Ectodermal cell (in vitro differentiated cells): Measurements from ENCODE around the gene TOP1.

Source experiments
- H3K27ac ChIP-seq: 2 replicates; pipeline ENCODE4 v1.7.0; 2013; ENCODE audit warnings: mild to moderate bottlenecking, low read depth, low read length; ENCODE audit not compliant: insufficient read depth, poor library complexity, severe bottlenecking
- H3K27me3 ChIP-seq: 2 replicates; pipeline ENCODE4 v1.7.0; 2013; ENCODE audit warnings: mild to moderate bottlenecking, low read length; ENCODE audit not compliant: insufficient read depth, control insufficient read depth, poor library complexity, severe bottlenecking
- H3K36me3 ChIP-seq: one replicate; pipeline ENCODE4 v1.7.0; 2013; ENCODE audit warnings: low read length; ENCODE audit not compliant: control insufficient read depth, insufficient read depth
- H3K4me1 ChIP-seq: one replicate; pipeline ENCODE4 v1.7.0; 2013; ENCODE audit warnings: low read length; ENCODE audit not compliant: control insufficient read depth, insufficient read depth
- H3K4me3 ChIP-seq: 2 replicates; pipeline ENCODE4 v1.7.0; 2013; ENCODE audit warnings: low read depth, low read length, control low read depth; ENCODE audit not compliant: insufficient read depth
- H3K9me3 ChIP-seq: 2 replicates; pipeline ENCODE4 v1.7.0; 2013; ENCODE audit warnings: mild to moderate bottlenecking, low read length, moderate library complexity; ENCODE audit not compliant: control insufficient read depth
- WGBS, 2 experiments: methylation state at CpG; one replicate each; pipeline ENCODE4 v1.1.7; 2013; ENCODE audit warnings: missing lambda C conversion rate in 2 of 2; 5-methylcytosine and 5-hydroxymethylcytosine counted together

TOP1 gene

GRCh38 chr20:41143354-41143753, 114.7 kb downstream of the TOP1 start:
- 92 to 93% methylated on average over 2 of the region's 2 CpGs for WGBS, 2 experiments
- Histone ChIP-seq H3K36me3 (no peaks in the 10 kb centered on the region), H3K4me1 (peaks cover 38% of the 10 kb centered on the region), H3K27me3 (no peaks in the 10 kb centered on the region), H3K27ac (no peak overlapping the region), H3K9me3 (no peaks in the 10 kb centered on the region), H3K4me3 (no peak overlapping the region)

- H3K27ac ChIP-seq: no peak overlapping the region
- peaks cover 21% of the 10 kb centered on the region for H3K4me1 ChIP-seq
- no peaks in the 10 kb centered on the region for H3K36me3 ChIP-seq
- 97% methylated on average over 2 of the region's 2 CpGs for WGBS, 2 experiments
- H3K27me3 ChIP-seq: no peaks in the 10 kb centered on the region
- no peak overlapping the region for H3K4me3 ChIP-seq
- no peaks in the 10 kb centered on the region for H3K9me3 ChIP-seq
These were observed 116.7 kb downstream of the TOP1 start for GRCh38 chr20:41145317-41145716.

- WGBS, 2 experiments: 95 to 96% methylated on average over 12 of the region's 12 CpGs
- no peaks in the 10 kb centered on the region for H3K27me3 ChIP-seq
- no peak overlapping the region for H3K4me3 ChIP-seq
- H3K27ac ChIP-seq: no peak overlapping the region
- H3K36me3 ChIP-seq: no peaks in the 10 kb centered on the region
- H3K9me3 ChIP-seq: no peaks in the 10 kb centered on the region
- H3K4me1 ChIP-seq: peaks cover 14% of the 10 kb centered on the region
These were observed 117.4 kb downstream of the TOP1 start for GRCh38 chr20:41145821-41146620.

- H3K36me3 ChIP-seq: no peaks in the 10 kb centered on the region
These were observed 119.2 kb downstream of the TOP1 start for GRCh38 chr20:41147767-41148191.

GRCh38 chr20:41148942-41149341, 120.3 kb downstream of the TOP1 start:
- H3K4me3 ChIP-seq: no peak overlapping the region
- H3K27me3 ChIP-seq: no peaks in the 10 kb centered on the region
- WGBS, 2 experiments: 92 to 93% methylated on average over 4 to 5 of the region's 5 CpGs
- no peaks in the 10 kb centered on the region for H3K4me1 ChIP-seq
- no peaks in the 10 kb centered on the region for H3K9me3 ChIP-seq
- H3K36me3 ChIP-seq: no peaks in the 10 kb centered on the region
- H3K27ac ChIP-seq: no peak overlapping the region

More at GRCh38 chr20:41147767-41148191, 119.2 kb downstream of the TOP1 start:
- Histone ChIP-seq H3K27me3 (no peaks in the 10 kb centered on the region), H3K4me3 (no peak overlapping the region), H3K27ac (no peak overlapping the region), H3K4me1 (no peaks in the 10 kb centered on the region), H3K9me3 (no peaks in the 10 kb centered on the region)
- 91 to 92% methylated on average over 8 of the region's 8 CpGs for WGBS, 2 experiments

- H3K27me3 ChIP-seq: no peaks in the 10 kb centered on the region
- no peak overlapping the region for H3K27ac ChIP-seq
- H3K36me3 ChIP-seq: no peaks in the 10 kb centered on the region
- H3K4me3 ChIP-seq: no peak overlapping the region
- 92 to 93% methylated on average over 3 of the region's 3 CpGs for WGBS, 2 experiments
- no peaks in the 10 kb centered on the region for H3K9me3 ChIP-seq
- H3K4me1 ChIP-seq: peaks cover 7% of the 10 kb centered on the region
These were observed 122.0 kb downstream of the TOP1 start for GRCh38 chr20:41150664-41151063.

- Histone ChIP-seq H3K4me1 (peaks cover 9% of the 10 kb centered on the region), H3K36me3 (no peaks in the 10 kb centered on the region), H3K4me3 (no peak overlapping the region), H3K27ac (no peak overlapping the region), H3K27me3 (no peaks in the 10 kb centered on the region), H3K9me3 (no peaks in the 10 kb centered on the region)
- WGBS, 2 experiments: 97% methylated on average over 5 of the region's 5 CpGs
These were observed 122.7 kb downstream of the TOP1 start for GRCh38 chr20:41151134-41151869.

GRCh38 chr20:41152108-41152757, 123.6 kb downstream of the TOP1 start:
- Histone ChIP-seq H3K9me3 (no peaks in the 10 kb centered on the region), H3K4me1 (peaks cover 9% of the 10 kb centered on the region), H3K27me3 (no peaks in the 10 kb centered on the region), H3K4me3 (no peak overlapping the region), H3K27ac (no peak overlapping the region), H3K36me3 (no peaks in the 10 kb centered on the region)
- 88 to 89% methylated on average over 5 of the region's 5 CpGs for WGBS, 2 experiments

- Histone ChIP-seq H3K4me1 (peaks cover 17% of the 10 kb centered on the region), H3K4me3 (no peak overlapping the region), H3K36me3 (peaks cover 5% of the 10 kb centered on the region), H3K27me3 (no peaks in the 10 kb centered on the region), H3K27ac (no peak overlapping the region), H3K9me3 (no peaks in the 10 kb centered on the region)
- 93 to 95% methylated on average over 8 of the region's 8 CpGs for WGBS, 2 experiments
These were observed 126.0 kb downstream of the TOP1 start for GRCh38 chr20:41154436-41155176.
